Activated T-cell treated with anti-CD3 and anti-CD28 coated beads, Interleukin-2, amount 50 U/mL, for 48 hours (primary cell): ENCODE results near the gene CEMIP.
"Not testable (repeated sequence)": the region's sequence is repeated elsewhere in the genome, so short reads cannot be mapped to it uniquely, and the experiment has no call there.

Source experiments
- DNase-seq, 2 experiments: peaks; one replicate each; pipeline ENCODE4 v3.0.0-alpha.2; 2020

CEMIP gene

DNA sequence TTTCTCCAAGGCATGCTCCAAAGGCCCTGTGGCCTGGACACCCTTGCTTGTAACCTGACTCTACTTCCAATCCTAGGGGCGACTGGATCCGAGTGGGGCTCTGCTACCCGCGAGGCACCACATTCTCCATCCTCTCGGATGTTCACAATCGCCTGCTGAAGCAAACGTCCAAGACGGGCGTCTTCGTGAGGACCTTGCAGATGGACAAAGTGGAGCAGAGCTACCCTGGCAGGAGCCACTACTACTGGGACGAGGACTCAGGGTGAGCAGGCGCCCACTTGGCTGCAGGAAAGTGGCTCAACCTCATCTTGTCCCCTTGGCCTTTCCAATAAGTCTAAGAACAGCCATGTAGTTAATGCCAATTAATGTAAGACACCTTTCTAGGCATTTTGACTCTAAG, 158.5 kb downstream of the CEMIP start:
- DNase-seq: no peak

DNA sequence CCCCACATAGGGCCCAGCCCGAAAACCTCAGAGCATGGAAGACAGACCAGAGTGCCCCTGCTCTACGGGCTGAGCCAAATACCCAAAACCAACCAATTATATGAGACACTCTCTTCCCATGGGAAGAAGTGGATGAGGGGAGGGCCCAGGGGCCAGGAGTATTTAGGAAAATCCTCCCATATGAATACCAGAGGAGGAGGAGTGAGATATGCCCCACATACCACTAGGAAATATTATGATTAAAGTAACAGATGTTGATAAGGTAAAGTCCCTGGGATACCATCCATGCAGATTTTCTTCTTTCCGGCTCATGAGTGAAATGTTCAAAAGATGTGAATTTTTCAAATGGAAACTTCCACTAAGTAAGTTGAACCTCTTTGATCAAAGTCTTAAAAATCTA, 160.0 kb downstream of the CEMIP start:
- DNase-seq: no peak

DNA sequence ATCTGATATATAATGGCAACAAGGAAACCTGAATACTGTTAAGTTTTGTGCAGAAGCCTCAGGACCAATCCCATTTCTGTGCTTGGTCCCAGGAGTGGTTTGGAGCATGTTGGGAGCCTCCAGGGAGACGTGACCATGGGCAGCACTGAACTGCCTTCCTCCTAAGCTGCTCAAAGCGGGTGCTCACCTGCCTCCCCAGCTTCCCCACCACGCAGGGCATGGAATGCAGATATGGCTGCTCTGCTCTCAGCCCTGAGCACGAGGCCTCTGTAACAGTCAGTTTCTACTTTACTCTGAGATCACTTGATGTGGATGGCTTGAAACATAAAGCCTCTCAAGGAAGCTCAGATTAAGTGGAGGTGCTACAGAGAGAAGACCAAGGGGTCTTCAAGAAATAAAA, 161.2 kb downstream of the CEMIP start:
- DNase-seq: no peak

DNA sequence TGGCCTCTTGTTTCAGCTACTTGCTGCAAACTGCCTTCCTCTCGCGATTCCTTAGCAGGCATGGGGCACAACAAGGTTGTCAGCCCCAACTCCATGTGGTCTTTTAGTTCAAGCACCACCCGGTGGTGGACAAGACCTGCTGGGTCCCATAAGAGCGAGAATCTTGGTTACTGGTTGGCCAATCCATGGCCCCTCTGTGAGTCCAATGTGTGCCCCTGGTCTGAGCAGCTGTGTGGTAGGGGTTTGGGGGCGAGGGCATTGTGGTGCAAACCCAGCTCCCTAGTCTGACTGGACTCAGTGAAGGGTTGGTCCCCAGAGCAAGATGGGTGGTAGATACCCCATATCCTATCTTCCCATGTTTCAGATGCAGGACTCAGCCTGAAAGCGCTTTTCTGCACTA, 161.7 kb downstream of the CEMIP start:
- DNase-seq: no peak

DNA sequence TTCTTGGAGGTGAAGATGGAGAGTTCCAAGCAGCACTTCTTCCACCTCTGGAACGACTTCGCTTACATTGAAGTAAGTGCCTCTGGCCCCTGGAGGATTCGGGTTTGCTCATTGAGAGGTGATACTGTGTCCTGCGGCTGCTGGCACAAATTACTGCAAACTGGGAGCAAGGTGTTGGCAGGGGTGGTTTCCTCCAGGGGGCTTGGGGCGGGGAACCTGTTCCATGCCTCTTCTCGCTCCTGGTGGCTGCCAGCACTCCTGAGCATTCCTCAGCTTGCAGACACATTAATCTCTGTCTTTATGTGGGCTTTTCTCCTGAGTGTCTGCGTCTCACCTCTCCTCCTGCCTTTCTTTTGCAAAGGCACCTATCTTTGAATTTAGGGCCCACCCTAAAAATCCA, 163.1 kb downstream of the CEMIP start:
- DNase-seq: no peak

DNA sequence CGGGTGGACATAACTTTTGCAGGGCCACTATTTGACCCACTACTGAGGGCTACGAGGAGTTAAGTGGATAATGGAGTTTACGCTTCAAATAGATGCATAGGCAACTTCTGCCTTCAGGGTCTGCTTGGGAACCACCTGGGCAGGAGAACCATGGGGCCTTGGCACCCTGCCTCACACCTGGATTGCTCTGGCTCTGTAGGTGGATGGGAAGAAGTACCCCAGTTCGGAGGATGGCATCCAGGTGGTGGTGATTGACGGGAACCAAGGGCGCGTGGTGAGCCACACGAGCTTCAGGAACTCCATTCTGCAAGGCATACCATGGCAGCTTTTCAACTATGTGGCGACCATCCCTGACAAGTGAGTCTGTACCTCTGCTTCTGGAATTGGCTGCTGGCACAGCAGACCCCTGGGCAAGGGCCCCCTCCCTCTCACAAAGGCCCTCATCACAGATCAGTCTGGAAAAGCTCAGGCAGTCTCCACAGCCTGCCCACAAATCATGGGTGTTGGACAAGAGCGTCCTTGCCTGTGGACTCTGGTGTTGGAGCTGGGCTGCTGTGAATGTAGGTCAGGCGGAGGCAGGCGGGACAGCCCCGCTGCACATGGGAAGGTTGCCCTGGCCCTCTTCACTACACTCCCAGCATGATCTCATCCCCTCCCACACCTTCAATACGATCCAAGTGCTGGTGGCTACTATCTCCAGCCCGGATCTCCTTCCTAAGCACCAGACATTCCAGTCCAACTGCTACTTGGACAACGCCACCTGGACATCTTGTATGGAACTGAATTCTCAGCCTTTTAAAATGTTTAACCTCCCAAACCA, 163.8 kb downstream of the CEMIP start:
- no peak for DNase-seq

DNA sequence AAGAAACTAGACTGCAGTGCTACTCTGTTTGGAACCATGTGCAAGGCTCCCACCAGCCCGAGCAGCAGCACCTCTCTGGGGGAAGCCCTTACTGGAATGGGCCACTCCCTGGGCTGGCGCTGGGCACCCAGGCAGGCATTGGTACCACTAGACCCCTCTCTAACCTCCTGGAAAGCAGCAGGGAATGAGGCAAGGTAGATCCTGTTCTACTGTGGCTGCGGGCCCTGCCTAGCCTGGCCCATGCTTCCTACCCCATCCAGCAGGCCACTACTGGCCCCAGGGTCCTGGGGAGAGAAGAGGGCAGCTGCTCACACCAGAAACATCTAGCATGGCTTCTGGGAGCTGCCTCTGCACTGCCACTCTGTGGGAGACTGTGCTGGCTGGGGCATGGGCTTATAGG, 165.6 kb downstream of the CEMIP start:
- no peak for DNase-seq

DNA sequence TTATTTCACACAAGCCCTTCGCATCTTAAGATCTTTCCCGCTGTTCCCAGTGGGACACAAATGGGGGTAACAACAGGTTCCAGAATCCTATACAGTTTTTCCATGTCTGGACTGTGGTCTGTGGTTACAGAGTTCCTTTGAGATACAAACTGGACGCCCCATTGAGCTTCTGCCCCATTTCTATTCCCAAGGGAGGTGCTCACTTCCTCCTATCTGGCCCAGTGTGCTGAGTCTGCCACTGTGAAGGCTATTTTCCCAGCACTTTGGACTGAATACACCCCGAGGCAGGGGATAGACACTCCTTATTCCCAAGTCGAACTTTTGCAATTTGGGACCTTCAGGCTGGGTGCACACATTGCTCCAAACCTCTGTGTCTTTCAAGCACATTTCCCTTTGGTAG, 166.4 kb downstream of the CEMIP start:
- no peak for DNase-seq

DNA sequence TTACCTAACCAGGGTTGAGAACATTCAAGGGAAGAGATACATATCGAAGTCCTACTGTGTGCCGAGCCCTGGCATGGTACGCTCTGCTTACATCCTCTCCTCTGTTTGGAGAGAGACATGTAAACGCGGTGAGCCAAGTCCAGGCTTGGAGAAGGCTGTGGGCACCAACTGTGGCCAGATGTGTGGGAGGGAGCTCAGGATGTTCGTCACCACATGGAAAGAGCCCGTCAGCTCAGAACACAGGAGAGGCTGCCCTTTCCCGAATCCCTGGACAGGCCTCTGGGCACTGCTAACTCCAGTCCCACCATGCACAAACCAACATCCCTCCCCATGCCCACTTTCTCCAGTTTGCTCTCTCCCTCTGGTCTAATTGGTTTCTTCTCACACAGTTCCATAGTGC, 167.4 kb downstream of the CEMIP start:
- no peak for DNase-seq

DNA sequence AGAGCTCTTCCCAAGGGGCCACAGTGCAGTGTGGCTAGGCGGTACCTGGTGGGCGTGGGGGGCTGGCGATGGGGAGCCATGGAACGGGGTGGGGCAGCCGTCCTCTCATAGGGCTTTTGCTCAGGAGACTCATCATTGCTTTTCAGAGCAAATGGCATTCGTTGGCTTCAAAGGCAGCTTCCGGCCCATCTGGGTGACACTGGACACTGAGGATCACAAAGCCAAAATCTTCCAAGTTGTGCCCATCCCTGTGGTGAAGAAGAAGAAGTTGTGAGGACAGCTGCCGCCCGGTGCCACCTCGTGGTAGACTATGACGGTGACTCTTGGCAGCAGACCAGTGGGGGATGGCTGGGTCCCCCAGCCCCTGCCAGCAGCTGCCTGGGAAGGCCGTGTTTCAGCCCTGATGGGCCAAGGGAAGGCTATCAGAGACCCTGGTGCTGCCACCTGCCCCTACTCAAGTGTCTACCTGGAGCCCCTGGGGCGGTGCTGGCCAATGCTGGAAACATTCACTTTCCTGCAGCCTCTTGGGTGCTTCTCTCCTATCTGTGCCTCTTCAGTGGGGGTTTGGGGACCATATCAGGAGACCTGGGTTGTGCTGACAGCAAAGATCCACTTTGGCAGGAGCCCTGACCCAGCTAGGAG, 169.6 kb downstream of the CEMIP start:
- DNase-seq: no peak

DNA sequence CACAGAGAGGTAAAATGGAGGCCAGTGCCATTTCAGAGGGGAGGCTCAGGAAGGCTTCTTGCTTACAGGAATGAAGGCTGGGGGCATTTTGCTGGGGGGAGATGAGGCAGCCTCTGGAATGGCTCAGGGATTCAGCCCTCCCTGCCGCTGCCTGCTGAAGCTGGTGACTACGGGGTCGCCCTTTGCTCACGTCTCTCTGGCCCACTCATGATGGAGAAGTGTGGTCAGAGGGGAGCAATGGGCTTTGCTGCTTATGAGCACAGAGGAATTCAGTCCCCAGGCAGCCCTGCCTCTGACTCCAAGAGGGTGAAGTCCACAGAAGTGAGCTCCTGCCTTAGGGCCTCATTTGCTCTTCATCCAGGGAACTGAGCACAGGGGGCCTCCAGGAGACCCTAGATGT, 170.6 kb downstream of the CEMIP start:
- DNase-seq: no peak

DNA sequence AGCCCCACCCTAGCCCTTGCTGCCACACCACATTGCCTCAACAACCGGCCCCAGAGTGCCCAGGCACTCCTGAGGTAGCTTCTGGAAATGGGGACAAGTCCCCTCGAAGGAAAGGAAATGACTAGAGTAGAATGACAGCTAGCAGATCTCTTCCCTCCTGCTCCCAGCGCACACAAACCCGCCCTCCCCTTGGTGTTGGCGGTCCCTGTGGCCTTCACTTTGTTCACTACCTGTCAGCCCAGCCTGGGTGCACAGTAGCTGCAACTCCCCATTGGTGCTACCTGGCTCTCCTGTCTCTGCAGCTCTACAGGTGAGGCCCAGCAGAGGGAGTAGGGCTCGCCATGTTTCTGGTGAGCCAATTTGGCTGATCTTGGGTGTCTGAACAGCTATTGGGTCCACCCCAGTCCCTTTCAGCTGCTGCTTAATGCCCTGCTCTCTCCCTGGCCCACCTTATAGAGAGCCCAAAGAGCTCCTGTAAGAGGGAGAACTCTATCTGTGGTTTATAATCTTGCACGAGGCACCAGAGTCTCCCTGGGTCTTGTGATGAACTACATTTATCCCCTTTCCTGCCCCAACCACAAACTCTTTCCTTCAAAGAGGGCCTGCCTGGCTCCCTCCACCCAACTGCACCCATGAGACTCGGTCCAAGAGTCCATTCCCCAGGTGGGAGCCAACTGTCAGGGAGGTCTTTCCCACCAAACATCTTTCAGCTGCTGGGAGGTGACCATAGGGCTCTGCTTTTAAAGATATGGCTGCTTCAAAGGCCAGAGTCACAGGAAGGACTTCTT, 171.3 kb downstream of the CEMIP start:
- no peak for DNase-seq

DNA sequence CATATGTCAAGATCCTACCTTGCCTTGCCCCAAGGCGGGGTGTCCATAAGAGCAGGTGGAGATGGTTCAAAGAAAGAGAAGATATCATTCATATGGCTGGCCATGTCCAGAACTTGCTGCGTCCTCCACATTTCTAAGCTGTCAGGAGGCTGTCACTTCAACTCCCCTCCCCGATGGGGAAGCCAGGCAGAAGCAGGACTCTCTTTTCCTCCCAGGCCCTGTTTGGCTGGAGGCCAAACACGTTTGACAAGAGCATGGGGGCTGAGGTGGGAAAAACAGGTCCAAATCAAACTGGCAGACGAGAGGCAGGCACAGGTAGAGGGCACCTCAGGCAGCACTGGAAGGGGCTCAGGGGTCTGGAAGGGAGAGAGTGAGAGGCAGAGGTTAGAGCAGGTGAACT, 172.8 kb downstream of the CEMIP start:
- DNase-seq: no peak

DNA sequence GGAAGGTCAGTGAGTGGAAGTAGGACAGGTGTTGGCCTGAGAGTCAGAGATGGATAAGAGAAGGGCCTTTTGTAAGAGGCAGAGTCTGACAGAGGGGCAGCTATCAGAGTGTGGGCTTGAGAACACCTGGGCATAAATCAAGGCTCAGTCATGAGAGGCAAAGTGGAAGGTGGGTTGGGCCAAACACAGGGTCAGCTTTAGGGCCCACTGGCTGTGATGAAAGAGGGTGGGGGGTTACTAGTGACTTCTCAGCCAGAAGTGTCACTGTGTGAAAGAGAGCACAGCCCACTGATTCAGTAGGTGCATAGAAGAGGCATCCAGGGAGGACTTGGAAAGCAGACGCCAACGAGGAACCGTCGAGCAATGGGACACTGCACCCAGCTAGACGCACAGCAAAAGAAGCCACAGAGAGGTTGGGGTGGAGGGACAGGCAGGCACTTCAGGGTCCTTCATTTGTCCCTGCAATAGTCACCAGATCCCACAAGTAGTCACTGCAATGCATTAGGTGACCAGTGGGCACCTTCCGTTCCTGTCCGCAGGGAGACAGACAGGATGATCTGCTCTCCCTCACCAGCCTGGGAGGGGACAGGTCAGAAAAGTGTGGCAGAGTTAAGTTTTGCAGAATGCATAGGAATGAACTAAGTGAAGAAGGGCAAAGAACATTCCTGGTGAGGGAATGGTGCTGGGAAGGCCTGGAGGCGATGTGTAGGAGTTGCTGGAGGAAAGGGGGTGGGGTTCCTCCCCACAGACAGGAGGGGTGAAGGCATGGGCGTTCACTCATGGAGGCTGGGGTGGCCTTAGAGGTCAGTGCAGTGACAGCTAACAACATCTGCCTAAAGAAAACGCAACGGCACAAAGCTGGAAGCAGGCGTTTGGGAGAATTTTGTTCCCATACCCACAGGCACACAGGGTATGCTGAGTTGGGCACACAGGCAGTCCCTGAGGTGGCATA, 174.1 kb downstream of the CEMIP start:
- no peak for DNase-seq

DNA sequence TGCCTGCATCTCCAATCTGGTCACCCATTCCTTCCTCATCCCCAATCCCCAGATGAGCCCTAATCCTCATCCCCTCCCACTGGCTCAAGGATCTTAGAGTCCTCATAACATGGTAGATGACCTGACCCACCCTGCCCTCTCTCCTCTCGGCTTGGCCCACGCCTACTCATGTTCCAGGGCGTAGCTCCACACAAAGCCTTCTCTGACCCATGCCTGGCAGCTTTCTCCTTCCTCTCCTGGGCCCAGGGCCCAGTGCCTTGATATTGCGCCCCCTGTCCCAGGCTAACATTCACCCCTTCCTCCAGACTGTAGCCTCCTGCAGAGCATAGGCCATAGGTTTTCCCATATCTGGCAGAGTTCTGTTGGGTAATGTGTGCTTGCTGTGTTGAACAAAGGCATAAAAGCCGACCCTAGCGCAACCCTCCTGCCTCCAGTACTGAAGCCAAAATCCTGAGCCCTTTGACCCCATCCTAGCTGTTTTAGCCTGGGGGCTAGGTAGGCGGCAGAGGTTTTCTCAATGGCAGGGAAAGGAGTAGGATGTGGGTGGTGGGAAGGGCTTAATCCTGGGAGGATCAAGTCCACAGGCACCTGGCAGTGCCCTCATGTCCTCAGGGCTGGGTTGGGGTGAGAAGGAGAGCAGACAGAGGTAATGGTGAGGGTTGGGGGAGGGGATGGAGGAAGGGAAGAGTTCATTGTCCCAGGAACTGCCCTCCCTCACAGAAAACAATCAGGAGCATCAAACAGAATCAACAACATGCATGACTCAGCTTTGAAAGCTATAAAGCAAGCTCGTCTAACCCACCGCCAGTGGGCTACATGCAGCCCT, 175.0 kb downstream of the CEMIP start:
- no peak for DNase-seq

DNA sequence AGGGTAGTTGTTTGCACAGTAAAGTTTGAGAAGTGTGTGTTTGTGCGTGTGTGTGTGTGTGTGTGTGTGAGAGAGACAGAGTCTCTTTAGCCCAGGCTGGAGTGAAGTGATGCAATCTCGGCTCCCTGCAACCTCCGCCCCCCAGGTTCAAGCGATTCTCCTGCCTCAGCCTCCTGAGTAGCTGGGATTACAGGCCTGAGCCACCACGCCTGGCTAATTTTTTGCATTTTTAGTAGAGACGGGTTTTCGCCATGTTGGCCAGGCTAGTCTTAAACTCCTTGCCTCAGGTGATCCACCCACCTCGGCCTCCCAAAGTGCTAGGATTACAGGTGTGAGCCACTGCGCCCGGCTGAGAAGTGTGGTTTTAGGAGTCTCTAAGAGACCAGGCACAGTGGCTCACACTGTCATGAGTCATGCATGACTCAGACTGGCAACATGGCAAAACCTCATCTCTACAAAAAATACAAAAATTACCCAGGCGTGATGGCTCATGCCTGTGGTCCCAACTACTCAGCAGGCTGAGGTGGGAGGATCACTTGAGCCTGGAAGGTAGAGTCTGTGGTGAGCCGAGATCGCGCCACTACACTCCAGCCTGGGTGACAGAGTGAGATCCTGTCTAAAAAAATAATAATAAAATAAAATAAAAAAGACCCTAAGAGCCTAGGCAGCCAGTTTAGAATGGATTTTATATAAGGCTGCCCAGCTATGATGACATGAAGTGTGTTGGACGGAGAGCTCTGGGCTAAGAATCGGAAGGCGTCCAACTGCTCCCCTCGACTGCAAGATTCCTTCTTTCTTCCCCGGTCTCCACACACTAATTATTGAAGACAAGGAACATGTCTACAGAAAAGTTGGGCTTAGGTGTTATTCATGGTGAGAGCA, 176.6 kb downstream of the CEMIP start:
- DNase-seq: peak; percentile 70 to 77

DNA sequence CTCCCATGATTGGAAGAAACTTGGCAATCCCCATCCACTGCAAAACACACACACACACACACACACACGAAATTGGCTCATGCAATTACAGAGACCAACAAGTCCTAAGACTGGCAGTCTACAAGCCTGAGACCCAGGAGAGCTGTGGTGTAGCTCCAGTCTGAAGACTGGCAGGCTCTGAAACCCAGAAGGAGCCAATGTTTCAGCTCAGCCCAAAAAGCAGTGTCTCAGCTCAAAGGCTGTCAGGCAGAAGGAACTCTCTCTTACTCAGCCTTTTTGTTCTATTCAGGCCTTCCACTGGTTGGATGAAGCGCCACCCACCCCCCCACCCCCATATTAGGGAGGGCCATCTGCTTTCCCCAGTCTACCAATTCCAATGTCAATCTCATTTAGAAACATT, 178.4 kb downstream of the CEMIP start:
- DNase-seq: no peak

DNA sequence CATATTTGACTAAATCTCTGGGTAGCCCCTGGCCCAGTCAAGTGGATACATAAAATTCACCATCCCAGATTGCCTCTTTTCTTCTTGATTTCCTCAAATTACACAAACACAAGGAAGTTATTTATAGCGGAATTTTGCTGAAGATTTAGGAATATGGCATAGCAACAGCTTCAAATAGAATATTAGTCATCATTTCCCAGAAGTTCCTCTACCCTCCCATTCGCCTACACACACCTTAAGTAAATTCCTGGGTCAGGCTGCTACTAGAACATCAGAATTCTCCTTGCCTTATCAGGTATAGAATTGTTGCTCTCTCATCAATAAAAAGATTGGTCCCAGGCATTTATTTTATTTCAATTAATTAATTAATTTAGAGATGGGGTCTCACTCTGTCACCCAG, 178.8 kb downstream of the CEMIP start:
- no peak for DNase-seq

DNA sequence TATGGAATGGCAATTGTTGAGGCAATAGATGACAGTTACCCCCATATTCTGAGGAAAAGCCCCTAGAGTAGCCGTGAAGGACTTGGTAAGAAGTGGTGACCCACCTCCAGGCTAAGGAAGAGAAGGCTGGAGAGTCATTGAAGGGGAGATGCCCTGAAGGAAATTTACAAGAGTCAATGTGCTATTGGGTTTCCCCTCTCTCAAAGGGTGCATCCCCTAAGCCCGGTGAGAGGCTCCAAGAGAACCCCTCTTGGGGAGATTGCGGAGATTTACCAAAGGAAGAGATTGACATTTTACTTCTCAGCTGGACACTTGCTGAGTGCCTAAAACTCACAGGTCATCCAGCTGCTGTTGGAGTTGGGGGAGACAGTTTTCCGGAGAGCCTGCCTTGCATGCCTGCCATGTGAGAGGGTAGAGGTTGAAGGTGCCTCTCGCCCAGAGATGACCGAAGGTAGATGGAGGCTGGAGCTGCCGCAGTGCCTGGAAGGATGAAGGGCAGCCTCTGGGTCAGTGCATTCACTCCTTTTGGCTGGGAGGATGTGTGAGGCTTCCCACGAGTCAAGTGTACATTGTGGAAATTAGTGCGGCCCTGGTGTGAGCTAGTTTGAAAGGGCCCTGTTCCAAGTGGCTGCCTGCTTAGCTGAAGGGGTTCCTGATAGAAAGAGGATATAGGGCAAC, 179.8 kb downstream of the CEMIP start:
- DNase-seq: no peak

DNA sequence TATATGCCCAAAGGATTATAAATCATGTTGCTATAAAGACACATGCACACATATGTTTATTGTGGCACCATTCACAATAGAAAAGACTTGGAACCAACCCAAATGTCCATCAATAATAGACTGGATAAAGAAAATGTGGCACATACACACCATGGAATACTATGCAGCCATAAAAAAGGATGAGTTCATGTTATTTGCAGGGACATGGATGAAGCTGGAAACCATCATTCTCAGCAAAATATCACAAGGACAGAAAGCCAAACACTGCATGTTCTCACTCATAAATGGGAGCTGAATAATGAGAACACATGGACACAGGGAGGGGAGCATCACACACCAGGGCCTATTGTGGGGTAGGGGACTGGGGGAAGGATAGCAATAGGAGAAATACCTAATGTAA, 186.3 kb downstream of the CEMIP start:
- not testable (repeated sequence) for DNase-seq
